ENCODE results near the gene SLC24A3. TPM values are rescaled to one million over a fixed set of nuclear protein-coding genes. Genes with fewer than 3 reads are reported as not detected.
"Not testable (repeated sequence)": the region's sequence is repeated elsewhere in the genome, so short reads cannot be mapped to it uniquely, and the experiment has no call there.

SLC24A3 gene
- total and polyA plus RNA-seq, 4 experiments from 2014 or later: not detected

- CTCF ChIA-PET (ENCODE audit: partially characterized antibody): no interaction called here
- H3K4me3 ChIP-seq (ENCODE audit: low read length in 2 of 2): no peak overlapping the region
Observed at GRCh38 chr20:19668418-19668817, 456.0 kb downstream of the SLC24A3 start.

GRCh38 chr20:19670829-19671228, 458.4 kb downstream of the SLC24A3 start:
- Mint-ChIP-seq H3K9me3 (peaks cover 0 to 2% (median 0%) of the 10 kb centered on the region in 8 donors), H3K36me3 (no peaks in the 10 kb centered on the region), H3K27me3 (peaks cover 5 to 6% of the 10 kb centered on the region in 2 donors), H3K27ac (no peak overlapping the region), H3K4me3 (no peak overlapping the region), H3K4me1 (peaks cover 0 to 4% (median under 1%) of the 10 kb centered on the region in 4 donors)
- ChIA-PET POLR2A (ENCODE audit: partially characterized antibody) (no interaction called here), CTCF (ENCODE audit: partially characterized antibody) (no interaction called here)
- H3K27ac ChIP-seq (ENCODE audit: low read depth, low read length): no peak overlapping the region
- intact Hi-C loops (cut with micrococcal nuclease): no loop called here
- no peak for DNase-seq
- no peak overlapping the region for H3K4me3 ChIP-seq (ENCODE audit: low read length in 2 of 2)
- H3K36me3 ChIP-seq (ENCODE audit: insufficient read depth, low read length): no peaks in the 10 kb centered on the region
- H3K4me1 ChIP-seq (ENCODE audit: insufficient read depth, low read length): no peaks in the 10 kb centered on the region
- H3K27me3 ChIP-seq (ENCODE audit: insufficient read depth, low read length): no peaks in the 10 kb centered on the region
- no peaks in the 10 kb centered on the region for H3K9me3 ChIP-seq (ENCODE audit: control insufficient read depth in 1 of 2, low read length in 2 of 2)

More at GRCh38 chr20:19668418-19668817, 456.0 kb downstream of the SLC24A3 start:
- DNase-seq: no peak
- H3K27me3 Mint-ChIP-seq: peaks cover 9 to 13% of the 10 kb centered on the region in 2 donors
- intact Hi-C loops (cut with micrococcal nuclease): no loop called here
- H3K4me3 Mint-ChIP-seq: no peak overlapping the region
- no peaks in the 10 kb centered on the region for H3K27me3 ChIP-seq (ENCODE audit: insufficient read depth, low read length)
- H3K9me3 ChIP-seq (ENCODE audit: control insufficient read depth in 1 of 2, low read length in 2 of 2): no peaks in the 10 kb centered on the region
- H3K9me3 Mint-ChIP-seq: peaks cover 0 to 2% (median 0%) of the 10 kb centered on the region in 8 donors
- H3K36me3 Mint-ChIP-seq: no peaks in the 10 kb centered on the region
- POLR2A ChIA-PET (ENCODE audit: partially characterized antibody): no interaction called here
- H3K27ac ChIP-seq (ENCODE audit: low read depth, low read length): no peak overlapping the region
- H3K4me1 Mint-ChIP-seq: peaks cover 0 to 4% (median under 1%) of the 10 kb centered on the region in 4 donors
- no peak overlapping the region for H3K27ac Mint-ChIP-seq
- H3K36me3 ChIP-seq (ENCODE audit: insufficient read depth, low read length): no peaks in the 10 kb centered on the region
- H3K4me1 ChIP-seq (ENCODE audit: insufficient read depth, low read length): no peaks in the 10 kb centered on the region

- Mint-ChIP-seq H3K4me1 (peaks cover 0 to 4% (median under 1%) of the 10 kb centered on the region in 4 donors), H3K27ac (no peak overlapping the region), H3K27me3 (peaks cover 5 to 6% of the 10 kb centered on the region in 2 donors), H3K9me3 (peaks cover 0 to 2% (median 0%) of the 10 kb centered on the region in 8 donors), H3K4me3 (no peak overlapping the region), H3K36me3 (no peaks in the 10 kb centered on the region)
- no peaks in the 10 kb centered on the region for H3K4me1 ChIP-seq (ENCODE audit: insufficient read depth, low read length)
- no peaks in the 10 kb centered on the region for H3K36me3 ChIP-seq (ENCODE audit: insufficient read depth, low read length)
- intact Hi-C loops (cut with micrococcal nuclease): no loop called here
- CTCF ChIA-PET (ENCODE audit: partially characterized antibody): no interaction called here
- no peaks in the 10 kb centered on the region for H3K9me3 ChIP-seq (ENCODE audit: control insufficient read depth in 1 of 2, low read length in 2 of 2)
- no peak for DNase-seq
- no peaks in the 10 kb centered on the region for H3K27me3 ChIP-seq (ENCODE audit: insufficient read depth, low read length)
- no peak overlapping the region for H3K4me3 ChIP-seq (ENCODE audit: low read length in 2 of 2)
- POLR2A ChIA-PET (ENCODE audit: partially characterized antibody): no interaction called here
- no peak overlapping the region for H3K27ac ChIP-seq (ENCODE audit: low read depth, low read length)
Observed at GRCh38 chr20:19671374-19671773, 458.9 kb downstream of the SLC24A3 start.

GRCh38 chr20:19672498-19672897, 460.1 kb downstream of the SLC24A3 start:
- no peak overlapping the region for H3K4me3 ChIP-seq (ENCODE audit: low read length in 2 of 2)
- ChIA-PET CTCF (ENCODE audit: partially characterized antibody) (interaction anchor here (0.9 to 1.2 kb wide), 2 partner anchors 10 to 11 kb away, joined by 3 read pairs; no protein-coding TSS in a partner anchor), POLR2A (ENCODE audit: partially characterized antibody) (no interaction called here)
- H3K4me1 Mint-ChIP-seq: peaks cover 0 to 4% (median under 1%) of the 10 kb centered on the region in 4 donors
- H3K27ac Mint-ChIP-seq: no peak overlapping the region
- no peaks in the 10 kb centered on the region for H3K36me3 Mint-ChIP-seq
- no peaks in the 10 kb centered on the region for H3K4me1 ChIP-seq (ENCODE audit: insufficient read depth, low read length)
- H3K9me3 ChIP-seq (ENCODE audit: control insufficient read depth in 1 of 2, low read length in 2 of 2): no peaks in the 10 kb centered on the region
- H3K4me3 Mint-ChIP-seq: no peak overlapping the region
- no peaks in the 10 kb centered on the region for H3K36me3 ChIP-seq (ENCODE audit: insufficient read depth, low read length)
- H3K27me3 Mint-ChIP-seq: peaks cover 0 to 4% of the 10 kb centered on the region in 2 donors
- no peak overlapping the region for H3K27ac ChIP-seq (ENCODE audit: low read depth, low read length)
- no peaks in the 10 kb centered on the region for H3K27me3 ChIP-seq (ENCODE audit: insufficient read depth, low read length)
- intact Hi-C loops (cut with micrococcal nuclease): no loop called here
- DNase-seq: no peak
- H3K9me3 Mint-ChIP-seq: peaks cover 0 to 3% (median 0%) of the 10 kb centered on the region in 8 donors

- H3K36me3 ChIP-seq (ENCODE audit: insufficient read depth, low read length): no peaks in the 10 kb centered on the region
- no peak for DNase-seq
- Mint-ChIP-seq H3K36me3 (no peaks in the 10 kb centered on the region), H3K27me3 (peaks cover 0 to 4% of the 10 kb centered on the region in 2 donors), H3K4me1 (peaks cover 0 to 4% (median under 1%) of the 10 kb centered on the region in 4 donors), H3K4me3 (no peak overlapping the region), H3K9me3 (peaks cover 0 to 5% (median 0%) of the 10 kb centered on the region in 8 donors), H3K27ac (no peak overlapping the region)
- ChIA-PET CTCF (ENCODE audit: partially characterized antibody) (interaction anchor here (1.2 kb wide), 1 partner anchor 12 kb away, joined by 3 read pairs; no protein-coding TSS in a partner anchor), POLR2A (ENCODE audit: partially characterized antibody) (no interaction called here)
- H3K27ac ChIP-seq (ENCODE audit: low read depth, low read length): no peak overlapping the region
- no peaks in the 10 kb centered on the region for H3K9me3 ChIP-seq (ENCODE audit: control insufficient read depth in 1 of 2, low read length in 2 of 2)
- H3K4me1 ChIP-seq (ENCODE audit: insufficient read depth, low read length): no peaks in the 10 kb centered on the region
- intact Hi-C loops (cut with micrococcal nuclease): no loop called here
- H3K4me3 ChIP-seq (ENCODE audit: low read length in 2 of 2): no peak overlapping the region
- no peaks in the 10 kb centered on the region for H3K27me3 ChIP-seq (ENCODE audit: insufficient read depth, low read length)
Observed at GRCh38 chr20:19673575-19673974, 461.1 kb downstream of the SLC24A3 start.

GRCh38 chr20:19676202-19676601, 463.8 kb downstream of the SLC24A3 start:
- peaks cover 0 to 9% (median 3%) of the 10 kb centered on the region in 8 donors for H3K9me3 Mint-ChIP-seq
- H3K27me3 ChIP-seq (ENCODE audit: insufficient read depth, low read length): no peaks in the 10 kb centered on the region
- POLR2A ChIA-PET (ENCODE audit: partially characterized antibody): no interaction called here
- intact Hi-C loops (cut with micrococcal nuclease): no loop called here
- H3K4me1 ChIP-seq (ENCODE audit: insufficient read depth, low read length): no peaks in the 10 kb centered on the region
- no peak overlapping the region for H3K4me3 Mint-ChIP-seq
- no peaks in the 10 kb centered on the region for H3K36me3 Mint-ChIP-seq
- H3K27me3 Mint-ChIP-seq: peaks cover 0 to 6% of the 10 kb centered on the region in 2 donors
- H3K4me3 ChIP-seq (ENCODE audit: low read length in 2 of 2): no peak overlapping the region
- no peak for DNase-seq
- no peak overlapping the region for H3K27ac Mint-ChIP-seq
- CTCF ChIA-PET (ENCODE audit: partially characterized antibody): no interaction called here
- peaks cover 0 to 4% (median under 1%) of the 10 kb centered on the region in 4 donors for H3K4me1 Mint-ChIP-seq
- no peaks in the 10 kb centered on the region for H3K9me3 ChIP-seq (ENCODE audit: control insufficient read depth in 1 of 2, low read length in 2 of 2)
- H3K27ac ChIP-seq (ENCODE audit: low read depth, low read length): no peak overlapping the region
- no peaks in the 10 kb centered on the region for H3K36me3 ChIP-seq (ENCODE audit: insufficient read depth, low read length)

- H3K4me3 ChIP-seq (ENCODE audit: low read length in 2 of 2): no peak overlapping the region
- no peaks in the 10 kb centered on the region for H3K9me3 ChIP-seq (ENCODE audit: control insufficient read depth in 1 of 2, low read length in 2 of 2)
- Mint-ChIP-seq H3K36me3 (no peaks in the 10 kb centered on the region), H3K9me3 (peaks cover 0 to 9% (median 3%) of the 10 kb centered on the region in 8 donors), H3K27me3 (peaks cover 0 to 4% of the 10 kb centered on the region in 2 donors), H3K4me3 (no peak overlapping the region), H3K27ac (no peak overlapping the region), H3K4me1 (no peaks in the 10 kb centered on the region)
- POLR2A ChIA-PET (ENCODE audit: partially characterized antibody): no interaction called here
- CTCF ChIA-PET (ENCODE audit: partially characterized antibody): no interaction called here
- H3K4me1 ChIP-seq (ENCODE audit: insufficient read depth, low read length): no peaks in the 10 kb centered on the region
- no peaks in the 10 kb centered on the region for H3K36me3 ChIP-seq (ENCODE audit: insufficient read depth, low read length)
- intact Hi-C loops (cut with micrococcal nuclease): no loop called here
- no peak overlapping the region for H3K27ac ChIP-seq (ENCODE audit: low read depth, low read length)
- no peak for DNase-seq
- no peaks in the 10 kb centered on the region for H3K27me3 ChIP-seq (ENCODE audit: insufficient read depth, low read length)
Observed at GRCh38 chr20:19677336-19677735, 464.9 kb downstream of the SLC24A3 start.

GRCh38 chr20:19678591-19678990, 466.1 kb downstream of the SLC24A3 start:
- POLR2A ChIA-PET (ENCODE audit: partially characterized antibody); H3K36me3 ChIP-seq (ENCODE audit: insufficient read depth, low read length); H3K4me1 Mint-ChIP-seq; H3K9me3 Mint-ChIP-seq; H3K9me3 ChIP-seq (ENCODE audit: control insufficient read depth in 1 of 2, low read length in 2 of 2); CTCF ChIA-PET (ENCODE audit: partially characterized antibody); H3K27ac Mint-ChIP-seq; intact Hi-C loops (cut with micrococcal nuclease); H3K27me3 Mint-ChIP-seq; H3K27me3 ChIP-seq (ENCODE audit: insufficient read depth, low read length); H3K4me3 ChIP-seq (ENCODE audit: low read length in 2 of 2); H3K4me3 Mint-ChIP-seq; H3K36me3 Mint-ChIP-seq; H3K27ac ChIP-seq (ENCODE audit: low read depth, low read length); H3K4me1 ChIP-seq (ENCODE audit: insufficient read depth, low read length); DNase-seq: not testable (repeated sequence)

All from CD4-positive, alpha-beta memory T cell (primary cell).